Loucy (cell line): Measurements from ENCODE around the gene LDLRAD4.

Experiments
- EZH2phosphoT487 ChIP-seq: fragments of 200-600 bp; IDR thresholded peaks from 2 replicates; pipeline ENCODE4 v1.6.1; 2018; ENCODE audit warnings: antibody characterized with exemption, mild to moderate bottlenecking, moderate library complexity, borderline replicate concordance
- TF ChIP-seq, protein P1 (sequence below): fragments of 200-600 bp; sonication (generic); conservative IDR thresholded peaks from 2 replicates; pipeline ENCODE4 v1.5.1; 2014; ENCODE audit warnings: mild to moderate bottlenecking, antibody characterized with exemption, low read length

DNA sequence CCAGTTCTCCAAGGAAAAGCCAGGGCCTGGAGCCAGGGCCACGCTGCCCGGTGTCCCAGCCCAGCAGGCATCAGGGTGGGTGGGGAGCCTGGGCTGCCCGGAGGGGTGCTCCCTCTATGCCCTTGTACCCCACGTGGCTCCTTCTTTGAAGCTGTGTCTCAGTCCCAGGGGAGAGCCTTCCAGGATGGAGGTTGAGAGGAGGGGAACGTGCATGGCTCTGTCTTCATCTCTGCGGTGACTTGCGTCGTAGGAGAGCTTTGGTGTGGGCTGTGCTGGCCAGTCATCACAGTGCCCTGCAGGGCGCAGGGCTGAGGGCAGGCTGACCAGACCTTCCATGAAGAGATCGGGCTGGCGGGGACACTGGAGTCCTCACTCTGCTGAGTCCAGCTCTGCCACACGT, 197.2 kb downstream of the LDLRAD4 start:
- TF ChIP-seq, protein P1, sequence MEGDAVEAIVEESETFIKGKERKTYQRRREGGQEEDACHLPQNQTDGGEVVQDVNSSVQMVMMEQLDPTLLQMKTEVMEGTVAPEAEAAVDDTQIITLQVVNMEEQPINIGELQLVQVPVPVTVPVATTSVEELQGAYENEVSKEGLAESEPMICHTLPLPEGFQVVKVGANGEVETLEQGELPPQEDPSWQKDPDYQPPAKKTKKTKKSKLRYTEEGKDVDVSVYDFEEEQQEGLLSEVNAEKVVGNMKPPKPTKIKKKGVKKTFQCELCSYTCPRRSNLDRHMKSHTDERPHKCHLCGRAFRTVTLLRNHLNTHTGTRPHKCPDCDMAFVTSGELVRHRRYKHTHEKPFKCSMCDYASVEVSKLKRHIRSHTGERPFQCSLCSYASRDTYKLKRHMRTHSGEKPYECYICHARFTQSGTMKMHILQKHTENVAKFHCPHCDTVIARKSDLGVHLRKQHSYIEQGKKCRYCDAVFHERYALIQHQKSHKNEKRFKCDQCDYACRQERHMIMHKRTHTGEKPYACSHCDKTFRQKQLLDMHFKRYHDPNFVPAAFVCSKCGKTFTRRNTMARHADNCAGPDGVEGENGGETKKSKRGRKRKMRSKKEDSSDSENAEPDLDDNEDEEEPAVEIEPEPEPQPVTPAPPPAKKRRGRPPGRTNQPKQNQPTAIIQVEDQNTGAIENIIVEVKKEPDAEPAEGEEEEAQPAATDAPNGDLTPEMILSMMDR: no peak
- TF ChIP-seq EZH2phosphoT487: no peak
